ENCODE results near the gene SLC6A4. TPM values are rescaled to one million over a fixed set of nuclear protein-coding genes. Genes with fewer than 3 reads are reported as not detected.

The SLC6A4 gene
- total and polyA plus RNA-seq, 3 experiments from 2014 or later = 0.08 TPM; not detected in 2

GRCh38 chr17:30263552-30264333, 28.2 kb upstream of the SLC6A4 start:
- no peaks in the 10 kb centered on the region for H3K9me3 ChIP-seq (ENCODE audit: low read length)
- no peak overlapping the region for H3K4me3 ChIP-seq (ENCODE audit: low read length)
- Mint-ChIP-seq H3K36me3 (peaks cover 18 to 87% (median 48%) of the 10 kb centered on the region in 3 donors), H3K9me3 (no peaks in the 10 kb centered on the region), H3K4me3 (no peak overlapping the region), H3K27me3 (no peaks in the 10 kb centered on the region), H3K4me1 (peaks cover 4 to 14% (median 5%) of the 10 kb centered on the region in 3 donors), H3K27ac (peak overlapping the region in 2 of 8 donors; percentile 22 to 52)
- H3K27me3 ChIP-seq (ENCODE audit: insufficient read depth, low read length, poor library complexity, severe bottlenecking) = no peaks in the 10 kb centered on the region
- POLR2A ChIA-PET = no interaction called here
- H3K36me3 ChIP-seq (ENCODE audit: insufficient read depth, low read length) = peaks cover 28% of the 10 kb centered on the region
- H3K4me1 ChIP-seq (ENCODE audit: insufficient read depth, low read length) = no peaks in the 10 kb centered on the region
- H3K27ac ChIP-seq (ENCODE audit: low read depth, low read length) = no peak overlapping the region
- no peak for DNase-seq
- CTCF ChIA-PET = no interaction called here

GRCh38 chr17:30256756-30257506, 21.4 kb upstream of the SLC6A4 start:
- POLR2A ChIA-PET = no interaction called here

GRCh38 chr17:30254150-30254549, 18.7 kb upstream of the SLC6A4 start:
- Histone ChIP-seq H3K9me3 (ENCODE audit: low read length) (no peaks in the 10 kb centered on the region), H3K36me3 (ENCODE audit: insufficient read depth, low read length) (peaks cover 12% of the 10 kb centered on the region), H3K27me3 (ENCODE audit: insufficient read depth, low read length, poor library complexity, severe bottlenecking) (no peaks in the 10 kb centered on the region), H3K4me3 (ENCODE audit: low read length) (no peak overlapping the region), H3K27ac (ENCODE audit: low read depth, low read length) (no peak overlapping the region), H3K4me1 (ENCODE audit: insufficient read depth, low read length) (no peaks in the 10 kb centered on the region)
- Mint-ChIP-seq H3K27ac (no peak overlapping the region), H3K9me3 (no peaks in the 10 kb centered on the region), H3K27me3 (no peaks in the 10 kb centered on the region), H3K4me1 (peaks cover 3 to 14% (median 7%) of the 10 kb centered on the region in 3 donors), H3K4me3 (no peak overlapping the region), H3K36me3 (peaks cover 6 to 81% (median 23%) of the 10 kb centered on the region in 3 donors)
- ChIA-PET CTCF (no interaction called here), POLR2A (no interaction called here)
- no peak for DNase-seq

More at GRCh38 chr17:30256756-30257506, 21.4 kb upstream of the SLC6A4 start:
- H3K4me1 Mint-ChIP-seq = peaks cover 6 to 24% (median 7%) of the 10 kb centered on the region in 3 donors
- no peaks in the 10 kb centered on the region for H3K9me3 Mint-ChIP-seq
- peak overlapping the region in 1 of 8 donors; percentile 50 for H3K27ac Mint-ChIP-seq
- peaks cover 11 to 84% (median 32%) of the 10 kb centered on the region in 3 donors for H3K36me3 Mint-ChIP-seq
- H3K27me3 Mint-ChIP-seq = no peaks in the 10 kb centered on the region
- H3K27ac ChIP-seq (ENCODE audit: low read depth, low read length) = no peak overlapping the region
- no peak for DNase-seq
- no peaks in the 10 kb centered on the region for H3K27me3 ChIP-seq (ENCODE audit: insufficient read depth, low read length, poor library complexity, severe bottlenecking)
- H3K9me3 ChIP-seq (ENCODE audit: low read length) = no peaks in the 10 kb centered on the region
- H3K4me3 ChIP-seq (ENCODE audit: low read length) = no peak overlapping the region
- CTCF ChIA-PET = interaction anchor here (1.2 kb wide), 1 partner anchor 9 kb away, joined by 3 read pairs; no protein-coding TSS in a partner anchor
- peaks cover 7% of the 10 kb centered on the region for H3K36me3 ChIP-seq (ENCODE audit: insufficient read depth, low read length)
- H3K4me3 Mint-ChIP-seq = no peak overlapping the region
- H3K4me1 ChIP-seq (ENCODE audit: insufficient read depth, low read length) = no peaks in the 10 kb centered on the region

GRCh38 chr17:30253312-30253711, 17.8 kb upstream of the SLC6A4 start:
- Mint-ChIP-seq H3K27me3 (no peaks in the 10 kb centered on the region), H3K4me1 (peaks cover 0 to 6% (median 0%) of the 10 kb centered on the region in 3 donors), H3K9me3 (no peaks in the 10 kb centered on the region), H3K36me3 (peaks cover 0 to 81% (median 23%) of the 10 kb centered on the region in 3 donors), H3K4me3 (no peak overlapping the region), H3K27ac (peak overlapping the region in 2 of 8 donors; percentile 36 to 65)
- CTCF ChIA-PET = no interaction called here
- DNase-seq = no peak
- H3K36me3 ChIP-seq (ENCODE audit: insufficient read depth, low read length) = peaks cover 15% of the 10 kb centered on the region
- no peaks in the 10 kb centered on the region for H3K27me3 ChIP-seq (ENCODE audit: insufficient read depth, low read length, poor library complexity, severe bottlenecking)
- H3K4me3 ChIP-seq (ENCODE audit: low read length) = no peak overlapping the region
- H3K9me3 ChIP-seq (ENCODE audit: low read length) = no peaks in the 10 kb centered on the region
- POLR2A ChIA-PET = no interaction called here
- no peaks in the 10 kb centered on the region for H3K4me1 ChIP-seq (ENCODE audit: insufficient read depth, low read length)
- H3K27ac ChIP-seq (ENCODE audit: low read depth, low read length) = no peak overlapping the region

- no peaks in the 10 kb centered on the region for H3K9me3 ChIP-seq (ENCODE audit: low read length)
- H3K4me3 ChIP-seq (ENCODE audit: low read length) = no peak overlapping the region
- H3K9me3 Mint-ChIP-seq = no peaks in the 10 kb centered on the region
- H3K4me3 Mint-ChIP-seq = no peak overlapping the region
- peaks cover 18% of the 10 kb centered on the region for H3K36me3 ChIP-seq (ENCODE audit: insufficient read depth, low read length)
- peaks cover 0 to 2% (median 0%) of the 10 kb centered on the region in 3 donors for H3K4me1 Mint-ChIP-seq
- no peaks in the 10 kb centered on the region for H3K4me1 ChIP-seq (ENCODE audit: insufficient read depth, low read length)
- ChIA-PET CTCF (no interaction called here), POLR2A (no interaction called here)
- peaks cover 0 to 83% (median 33%) of the 10 kb centered on the region in 3 donors for H3K36me3 Mint-ChIP-seq
- DNase-seq = no peak
- H3K27me3 ChIP-seq (ENCODE audit: insufficient read depth, low read length, poor library complexity, severe bottlenecking) = no peaks in the 10 kb centered on the region
- H3K27me3 Mint-ChIP-seq = no peaks in the 10 kb centered on the region
- H3K27ac Mint-ChIP-seq = no peak overlapping the region
- no peak overlapping the region for H3K27ac ChIP-seq (ENCODE audit: low read depth, low read length)
These were observed 16.4 kb upstream of the SLC6A4 start for GRCh38 chr17:30251931-30252330.

GRCh38 chr17:30249460-30249859, 14.0 kb upstream of the SLC6A4 start:
- Mint-ChIP-seq H3K27ac (peak overlapping the region in 1 of 8 donors; percentile 5), H3K4me1 (peaks cover 0 to 3% (median 0%) of the 10 kb centered on the region in 3 donors), H3K9me3 (no peaks in the 10 kb centered on the region), H3K4me3 (no peak overlapping the region), H3K36me3 (peaks cover 0 to 73% (median 38%) of the 10 kb centered on the region in 3 donors), H3K27me3 (no peaks in the 10 kb centered on the region)
- CTCF ChIA-PET = no interaction called here
- H3K4me1 ChIP-seq (ENCODE audit: insufficient read depth, low read length) = no peaks in the 10 kb centered on the region
- H3K4me3 ChIP-seq (ENCODE audit: low read length) = no peak overlapping the region
- H3K27me3 ChIP-seq (ENCODE audit: insufficient read depth, low read length, poor library complexity, severe bottlenecking) = no peaks in the 10 kb centered on the region
- no peak for DNase-seq
- POLR2A ChIA-PET = no interaction called here
- peaks cover 15% of the 10 kb centered on the region for H3K36me3 ChIP-seq (ENCODE audit: insufficient read depth, low read length)
- no peaks in the 10 kb centered on the region for H3K9me3 ChIP-seq (ENCODE audit: low read length)
- H3K27ac ChIP-seq (ENCODE audit: low read depth, low read length) = no peak overlapping the region

- Histone ChIP-seq H3K4me3 (ENCODE audit: low read length) (no peak overlapping the region), H3K36me3 (ENCODE audit: insufficient read depth, low read length) (peaks cover 15% of the 10 kb centered on the region), H3K27me3 (ENCODE audit: insufficient read depth, low read length, poor library complexity, severe bottlenecking) (no peaks in the 10 kb centered on the region), H3K27ac (ENCODE audit: low read depth, low read length) (no peak overlapping the region), H3K9me3 (ENCODE audit: low read length) (no peaks in the 10 kb centered on the region), H3K4me1 (ENCODE audit: insufficient read depth, low read length) (no peaks in the 10 kb centered on the region)
- Mint-ChIP-seq H3K4me1 (peaks cover 0 to 3% (median 0%) of the 10 kb centered on the region in 3 donors), H3K4me3 (no peak overlapping the region), H3K27ac (peak overlapping the region in 2 of 8 donors; percentile 15 to 24), H3K9me3 (no peaks in the 10 kb centered on the region), H3K27me3 (no peaks in the 10 kb centered on the region), H3K36me3 (peaks cover 0 to 68% (median 38%) of the 10 kb centered on the region in 3 donors)
- DNase-seq = no peak
- POLR2A ChIA-PET = no interaction called here
- CTCF ChIA-PET = interaction anchor here (1.2 kb wide), 1 partner anchor 9 kb away, joined by 3 read pairs; no protein-coding TSS in a partner anchor
These were observed 13.3 kb upstream of the SLC6A4 start for GRCh38 chr17:30248786-30249185.

- H3K4me3 Mint-ChIP-seq = no peak overlapping the region
- H3K36me3 Mint-ChIP-seq = peaks cover 3 to 50% (median 35%) of the 10 kb centered on the region in 3 donors
- DNase-seq = no peak
- Histone ChIP-seq H3K4me1 (ENCODE audit: insufficient read depth, low read length) (no peaks in the 10 kb centered on the region), H3K9me3 (ENCODE audit: low read length) (no peaks in the 10 kb centered on the region), H3K27ac (ENCODE audit: low read depth, low read length) (no peak overlapping the region), H3K27me3 (ENCODE audit: insufficient read depth, low read length, poor library complexity, severe bottlenecking) (no peaks in the 10 kb centered on the region), H3K36me3 (ENCODE audit: insufficient read depth, low read length) (peaks cover 15% of the 10 kb centered on the region), H3K4me3 (ENCODE audit: low read length) (no peak overlapping the region)
- no peaks in the 10 kb centered on the region for H3K27me3 Mint-ChIP-seq
- CTCF ChIA-PET = no interaction called here
- no peaks in the 10 kb centered on the region for H3K9me3 Mint-ChIP-seq
- POLR2A ChIA-PET = no interaction called here
- peak overlapping the region in 1 of 8 donors; percentile 24 for H3K27ac Mint-ChIP-seq
- H3K4me1 Mint-ChIP-seq = peaks cover 0 to 3% (median 0%) of the 10 kb centered on the region in 3 donors
These were observed 11.0 kb upstream of the SLC6A4 start for GRCh38 chr17:30246460-30246859.

All from CD8-positive, alpha-beta memory T cell (primary cell).